AG09319 (cell line): ENCODE data around the gene SLBP.

Source experiments
- DNase-seq: peaks from one replicate; pipeline ENCODE4 v3.0.0-alpha.2; 2010; ENCODE audit warnings: low read depth; ENCODE audit errors: extremely low read depth
- CTCF ChIP-seq: IDR thresholded peaks from 2 replicates; pipeline ENCODE4 v1.5.1; 2011; ENCODE audit warnings: low read depth, mild to moderate bottlenecking, inconsistent platforms, low read length, moderate library complexity

Gene SLBP

GRCh38 chr4:1669850-1670249, 42.3 kb downstream of the SLBP start:
- no peak for TF ChIP-seq CTCF
- no peak for DNase-seq

DNA sequence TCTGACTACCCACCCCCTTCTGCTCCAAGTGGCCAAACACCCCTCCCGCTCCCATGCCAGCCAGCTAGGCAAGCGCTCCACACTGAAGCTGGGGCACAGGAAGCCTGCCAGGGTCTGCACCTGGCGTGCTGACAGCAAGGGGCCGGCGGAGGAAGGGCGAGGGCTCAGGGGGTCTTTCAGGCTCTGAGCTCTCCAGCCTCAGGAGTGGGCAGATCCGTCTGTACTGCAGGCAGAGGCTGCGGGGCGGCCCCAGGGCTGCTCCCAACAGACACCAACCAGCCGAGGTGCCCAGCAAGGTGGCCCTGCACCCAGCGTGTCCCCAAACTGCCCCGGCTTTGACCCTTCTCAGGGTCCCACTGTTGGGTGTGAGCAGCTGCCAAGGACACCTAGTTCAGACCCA, 42.8 kb downstream of the SLBP start:
- DNase-seq = no peak
- no peak for TF ChIP-seq CTCF

- no peak for DNase-seq
- TF ChIP-seq CTCF = no peak
Measured at GRCh38 chr4:1668488-1668840, 43.7 kb downstream of the SLBP start.

GRCh38 chr4:1667273-1667672, 44.8 kb downstream of the SLBP start:
- TF ChIP-seq CTCF = no peak
- DNase-seq = no peak

GRCh38 chr4:1666391-1666790, 45.7 kb downstream of the SLBP start:
- DNase-seq = no peak

GRCh38 chr4:1664141-1664540, 48.0 kb downstream of the SLBP start:
- no peak for TF ChIP-seq CTCF
- DNase-seq = no peak

More at GRCh38 chr4:1666391-1666790, 45.7 kb downstream of the SLBP start:
- no peak for TF ChIP-seq CTCF

DNA sequence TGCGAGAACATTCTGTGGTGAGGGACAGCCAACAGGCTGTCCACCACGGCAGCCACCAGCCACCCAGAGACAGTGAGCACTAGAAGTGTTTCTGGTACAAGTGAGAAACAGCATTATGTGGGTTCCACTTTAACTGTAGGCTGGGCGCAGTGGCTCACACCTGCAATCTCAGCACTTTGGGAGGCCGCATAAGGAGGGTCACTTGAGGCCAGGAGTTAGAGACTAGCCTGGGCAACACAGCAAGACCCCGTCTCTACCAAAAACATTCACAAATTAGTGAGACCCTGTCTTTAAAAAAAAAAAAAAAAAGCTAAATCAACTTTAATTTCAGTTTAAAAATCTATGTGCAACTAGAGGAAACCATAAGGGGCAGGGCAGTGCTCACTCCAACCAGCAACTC, 48.6 kb downstream of the SLBP start:
- DNase-seq = no peak
- TF ChIP-seq CTCF = no peak
